Activated B cell treated with CpG ODN at 0.5 μM for 24 hours (primary cell): ENCODE results near the gene GPR137. TPM values are rescaled to one million over a fixed set of nuclear protein-coding genes. Genes with fewer than 3 reads are reported as not detected.
"Not testable (repeated sequence)": the region's sequence is repeated elsewhere in the genome, so short reads cannot be mapped to it uniquely, and the experiment has no call there.

Source experiments
- ATAC-seq: fragments of 200-7000 bp; cut with Tn5 transposase; one replicate; pipeline ENCODE4 v1.10.0; 2021; ENCODE audit warnings: low read depth, mild to moderate bottlenecking, moderate library complexity
- CTCF ChIA-PET: fragments of 350-600 bp; sonication (Branson Sonifier 250); formaldehyde crosslinking; loops from one replicate; lab custom pipeline; 2021; ENCODE audit warnings: antibody characterized with exemption; lab: Charles Lee
- POLR2A ChIA-PET: fragments of 350-600 bp; sonication (Branson Sonifier 250); formaldehyde crosslinking; loops from one replicate; lab custom pipeline; 2021; ENCODE audit warnings: antibody characterized with exemption; lab: Charles Lee
- DNase-seq: peaks from one replicate; pipeline ENCODE4 v3.0.0; 2022
- H3K27ac Mint-ChIP-seq: one replicate; pipeline ENCODE4 v1.8.0; 2020; ENCODE audit warnings: mixed read lengths
- H3K27me3 Mint-ChIP-seq: one replicate; pipeline ENCODE4 v1.8.0; 2021; ENCODE audit warnings: mixed read lengths
- H3K36me3 Mint-ChIP-seq: one replicate; pipeline ENCODE4 v1.8.0; 2021; ENCODE audit warnings: low read depth, mixed read lengths
- H3K4me1 Mint-ChIP-seq: one replicate; pipeline ENCODE4 v1.8.0; 2021; ENCODE audit warnings: mixed read lengths
- H3K4me3 Mint-ChIP-seq: one replicate; pipeline ENCODE4 v1.8.0; 2020; ENCODE audit warnings: mild to moderate bottlenecking, mixed read lengths
- H3K9me3 Mint-ChIP-seq: one replicate; pipeline ENCODE4 v1.8.0; 2020; ENCODE audit warnings: mixed read lengths
- intact Hi-C: fragments of 100-400 bp; cut with micrococcal nuclease; formaldehyde crosslinking; loops from one replicate; pipeline ENCODE4 v1.15.1; 2024
- total RNA-seq: library from RNA; stranded (reverse); gene quantifications from 2 replicates; pipeline ENCODE4 v1.2.3, GENCODE V29; 2022
- TF ChIP-seq, protein P1 (sequence below): fragments of 200-600 bp; IDR thresholded peaks from one replicate; pipeline ENCODE4 v1.8.0; 2022; ENCODE audit warnings: antibody characterized with exemption, mild to moderate bottlenecking

The GPR137 gene
- total RNA-seq, 1 donor from 2014 or later: 53.1 TPM

DNA sequence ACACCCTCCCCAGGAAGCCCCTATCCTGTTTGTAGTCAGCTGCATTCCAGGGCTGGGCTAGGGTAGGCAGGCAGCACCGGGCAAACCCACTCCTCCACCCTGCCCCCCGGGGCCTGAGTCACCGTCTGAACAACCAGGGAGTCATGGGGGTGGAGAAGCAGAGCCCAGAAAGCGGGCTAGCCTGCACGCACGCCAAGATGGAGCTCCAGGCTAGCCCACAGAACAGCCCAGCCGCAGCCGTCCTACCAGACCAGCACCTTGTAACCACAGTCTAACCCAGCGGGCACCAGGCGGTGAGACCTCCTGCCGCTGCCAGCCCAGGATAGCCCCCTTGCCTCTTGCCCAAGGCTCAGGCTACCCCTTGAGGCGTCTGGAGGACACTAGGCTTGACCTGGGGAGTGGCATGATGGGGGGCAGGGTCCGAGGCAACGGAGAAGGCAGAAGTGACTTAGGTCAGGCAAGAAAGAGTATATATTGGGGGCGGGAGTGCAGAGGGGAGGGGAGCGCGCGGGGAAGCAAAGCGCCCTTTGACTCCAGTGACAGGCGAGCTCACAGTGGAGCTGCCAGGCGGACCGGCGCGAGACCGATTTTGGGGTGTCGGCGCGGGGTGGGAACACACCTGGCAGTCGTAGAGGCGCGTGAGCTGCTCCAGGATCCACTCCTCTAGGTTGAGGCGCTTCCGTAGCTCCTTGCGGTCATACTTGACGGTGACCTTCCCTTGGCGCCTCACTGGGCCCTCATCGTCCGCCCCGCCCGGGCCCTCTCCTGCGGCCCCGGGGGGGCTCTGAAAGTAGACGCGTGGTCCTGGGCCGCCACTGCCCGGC, 39.6 kb upstream of the GPR137 start:
- ChIA-PET CTCF (interaction anchor here (0.8 to 6.2 kb wide), 6 partner anchors 13 to 109 kb away, joined by 3 to 37 read pairs (median 4); partner anchors contain the start of genes FERMT3 and PRDX5), POLR2A (interaction anchor here (0.6 to 8.7 kb wide), 23 partner anchors 11 to 1855 kb away, joined by 3 to 127 read pairs (median 4); partner anchors contain the start of genes BAD, DNAJC4, ESRRA and FERMT3)
- ATAC-seq (peak; percentile 3), DNase-seq (peak; percentile 50)
- intact Hi-C loops: loop anchor here (1.0 to 10.0 kb wide), 5 partner anchors 16 to 529 kb away; partner anchors contain the start of genes DNAJC4, ESRRA and SF1
- peak overlapping the region; percentile 87 for H3K27ac Mint-ChIP-seq
- TF ChIP-seq, protein P1, sequence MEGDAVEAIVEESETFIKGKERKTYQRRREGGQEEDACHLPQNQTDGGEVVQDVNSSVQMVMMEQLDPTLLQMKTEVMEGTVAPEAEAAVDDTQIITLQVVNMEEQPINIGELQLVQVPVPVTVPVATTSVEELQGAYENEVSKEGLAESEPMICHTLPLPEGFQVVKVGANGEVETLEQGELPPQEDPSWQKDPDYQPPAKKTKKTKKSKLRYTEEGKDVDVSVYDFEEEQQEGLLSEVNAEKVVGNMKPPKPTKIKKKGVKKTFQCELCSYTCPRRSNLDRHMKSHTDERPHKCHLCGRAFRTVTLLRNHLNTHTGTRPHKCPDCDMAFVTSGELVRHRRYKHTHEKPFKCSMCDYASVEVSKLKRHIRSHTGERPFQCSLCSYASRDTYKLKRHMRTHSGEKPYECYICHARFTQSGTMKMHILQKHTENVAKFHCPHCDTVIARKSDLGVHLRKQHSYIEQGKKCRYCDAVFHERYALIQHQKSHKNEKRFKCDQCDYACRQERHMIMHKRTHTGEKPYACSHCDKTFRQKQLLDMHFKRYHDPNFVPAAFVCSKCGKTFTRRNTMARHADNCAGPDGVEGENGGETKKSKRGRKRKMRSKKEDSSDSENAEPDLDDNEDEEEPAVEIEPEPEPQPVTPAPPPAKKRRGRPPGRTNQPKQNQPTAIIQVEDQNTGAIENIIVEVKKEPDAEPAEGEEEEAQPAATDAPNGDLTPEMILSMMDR: no peak
- H3K4me1 Mint-ChIP-seq: peaks cover 40% of the 10 kb centered on the region
- H3K4me3 Mint-ChIP-seq: peak overlapping the region; percentile 90
- peaks cover 22% of the 10 kb centered on the region for H3K36me3 Mint-ChIP-seq
- H3K27me3 Mint-ChIP-seq: no peaks in the 10 kb centered on the region
- H3K9me3 Mint-ChIP-seq: no peaks in the 10 kb centered on the region

DNA sequence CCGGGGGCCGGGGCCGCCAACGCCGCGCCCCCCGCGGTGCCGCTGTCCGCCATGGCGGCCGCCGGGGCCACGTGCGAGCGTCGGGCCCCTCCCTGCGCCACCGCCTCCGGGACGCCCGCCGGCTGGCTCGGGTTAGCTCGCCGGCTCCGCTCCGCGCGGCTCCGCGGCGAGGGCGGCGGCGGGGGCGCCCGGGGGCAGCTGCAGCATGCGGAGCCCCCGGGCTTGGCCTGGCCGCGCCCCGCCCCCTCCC, 39.1 kb upstream of the GPR137 start:
- ATAC-seq: peak; percentile 7
- Mint-ChIP-seq H3K4me3 (peak overlapping the region; percentile 85), H3K4me1 (peaks cover 39% of the 10 kb centered on the region), H3K36me3 (peaks cover 22% of the 10 kb centered on the region), H3K27ac (peak overlapping the region; percentile 79)
- ChIA-PET CTCF (interaction anchor here (1.1 to 6.2 kb wide), 3 partner anchors 14 to 109 kb away, joined by 3 to 37 read pairs (median 6); partner anchors contain the start of gene FERMT3), POLR2A (interaction anchor here (0.9 to 8.7 kb wide), 11 partner anchors 16 to 89 kb away, joined by 3 to 127 read pairs (median 9); partner anchors contain the start of genes BAD, DNAJC4, ESRRA and FERMT3)
- DNase-seq, H3K27me3 Mint-ChIP-seq, H3K9me3 Mint-ChIP-seq: not testable (repeated sequence)
- intact Hi-C loops: loop anchor here (1.0 to 10.0 kb wide), 4 partner anchors 16 to 528 kb away; partner anchors contain the start of genes DNAJC4, ESRRA and SF1

DNA sequence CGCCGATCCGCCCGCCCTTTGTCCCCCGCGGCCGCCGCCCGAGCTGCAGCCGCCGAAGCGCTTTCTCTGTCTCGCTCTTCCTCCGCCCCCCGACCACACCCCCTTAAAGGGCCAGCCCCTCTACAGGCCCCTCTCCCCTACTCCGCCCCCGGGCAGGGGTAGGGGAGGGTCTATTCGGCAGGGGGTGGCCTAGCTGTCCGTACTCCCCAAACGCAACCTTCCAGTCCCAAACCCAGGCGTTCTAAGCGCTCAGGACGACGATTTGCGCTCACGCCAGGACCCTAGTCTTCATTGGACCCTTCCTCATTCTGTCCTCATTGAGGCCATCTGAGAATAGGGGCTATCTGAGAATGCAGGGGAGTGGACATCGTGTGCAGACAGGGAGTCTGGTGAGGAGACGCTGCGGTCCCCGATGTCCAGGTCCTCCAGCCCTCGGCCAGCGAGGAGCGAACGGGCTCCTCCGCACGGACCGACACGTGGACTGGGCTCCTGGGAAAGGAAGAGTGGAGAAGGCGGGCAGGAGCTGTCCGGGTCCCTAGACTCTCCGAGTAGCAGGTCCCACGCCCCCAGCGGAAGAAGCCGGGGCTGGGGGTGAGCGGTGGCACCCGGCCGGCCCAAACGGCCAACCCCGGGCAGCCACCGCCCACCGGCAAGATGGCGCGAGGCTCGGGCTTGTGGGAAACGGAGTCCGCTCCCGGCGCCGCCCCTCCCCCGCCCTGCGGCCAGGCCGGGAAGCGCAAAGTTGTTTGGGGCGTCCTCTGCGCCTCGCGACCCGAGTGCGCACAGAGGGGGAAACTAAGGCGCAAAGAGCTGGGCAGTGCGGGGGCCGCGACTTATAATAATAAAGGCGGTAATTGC, 38.5 kb upstream of the GPR137 start, which contains the start of gene PPP1R14B:
TSS of gene PPP1R14B (minus strand) at position 73 of the 858 bp plus-strand sequence. CDS start 270 bp downstream, outside the sequence.
- peaks cover 43% of the 10 kb centered on the region for H3K4me1 Mint-ChIP-seq
- POLR2A ChIA-PET: interaction anchor here (0.6 to 8.7 kb wide), 11 partner anchors 17 to 88 kb away, joined by 3 to 127 read pairs (median 4); partner anchors contain the start of genes BAD, DNAJC4, ESRRA and FERMT3
- intact Hi-C loops: loop anchor here (1.0 to 10.0 kb wide), 4 partner anchors 17 to 528 kb away; partner anchors contain the start of genes DNAJC4, ESRRA and SF1

DNA sequence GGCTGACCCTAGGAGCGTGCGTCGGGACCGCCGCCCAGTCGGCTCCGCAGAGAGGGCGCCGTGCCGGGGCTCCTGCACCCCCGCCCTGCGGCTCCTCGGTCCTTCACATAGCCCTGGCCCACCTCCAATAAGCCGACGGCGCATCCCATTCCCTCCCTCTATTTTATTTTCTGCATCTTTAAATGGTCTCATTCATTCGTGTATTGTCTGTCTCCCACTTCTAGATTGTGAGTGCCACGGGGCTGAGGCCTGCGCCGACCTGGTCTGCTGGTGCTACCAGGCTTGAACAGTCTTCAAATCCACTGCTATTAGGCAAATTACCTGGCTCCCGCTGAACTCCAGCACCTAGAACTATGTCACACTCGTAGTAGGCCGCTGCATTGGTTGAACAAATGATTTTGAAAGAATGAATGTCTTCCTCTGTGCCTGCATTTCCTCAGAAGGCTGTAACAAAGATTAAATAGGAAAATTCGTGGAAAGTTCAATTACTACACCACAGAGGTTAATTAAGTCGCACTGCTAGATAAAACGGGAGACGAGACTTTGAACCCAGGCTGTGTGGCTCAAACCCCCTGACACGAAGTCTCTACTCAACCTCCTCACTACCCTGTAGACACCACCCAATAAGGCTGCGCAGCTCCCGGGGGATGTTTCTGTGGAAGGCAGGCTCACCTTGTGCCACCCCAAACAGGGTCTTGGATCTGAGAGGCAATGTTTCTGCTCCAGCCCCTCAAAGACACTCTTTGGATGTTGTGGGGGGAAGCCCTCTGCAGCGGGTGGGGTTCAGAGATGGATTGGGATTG, 37.7 kb upstream of the GPR137 start:
- Mint-ChIP-seq H3K4me3 (peak overlapping the region; percentile 74), H3K4me1 (peaks cover 39% of the 10 kb centered on the region), H3K27me3 (no peaks in the 10 kb centered on the region), H3K27ac (peak overlapping the region; percentile 30), H3K9me3 (no peaks in the 10 kb centered on the region), H3K36me3 (peaks cover 19% of the 10 kb centered on the region)
- ATAC-seq (no peak), DNase-seq (no peak)
- ChIA-PET CTCF (interaction anchor here (6.2 kb wide), 1 partner anchor 42 kb away, joined by 37 read pairs; the partner anchor contains the start of gene FERMT3), POLR2A (interaction anchor here (0.8 to 8.7 kb wide), 5 partner anchors 18 to 42 kb away, joined by 3 to 127 read pairs (median 19); partner anchors contain the start of genes BAD, DNAJC4, FERMT3 and NUDT22)
- intact Hi-C loops: loop anchor here (10.0 kb wide), 1 partner anchor 527 kb away; the partner anchor contains the start of gene SF1
- TF ChIP-seq, protein P1: no peak

More for the DNA sequence above, 38.5 kb upstream of the GPR137 start, which contains the start of gene PPP1R14B:
- peak; percentile 63 for ATAC-seq
- peak within 1 kb of the TSS; percentile 90 for H3K4me3 Mint-ChIP-seq
- no peaks in the 10 kb centered on the region for H3K9me3 Mint-ChIP-seq
- H3K27ac Mint-ChIP-seq: peak within 1 kb of the TSS; percentile 87
- CTCF ChIA-PET: interaction anchor here (1.1 to 6.2 kb wide), 3 partner anchors 14 to 108 kb away, joined by 3 to 37 read pairs (median 6); partner anchors contain the start of gene FERMT3
- peak; percentile 78 for DNase-seq
- TF ChIP-seq, protein P1: no peak
- H3K27me3 Mint-ChIP-seq: no peaks in the 10 kb centered on the region
- peaks cover 22% of the 10 kb centered on the region for H3K36me3 Mint-ChIP-seq
